Ovary (tissue), 9 donors: Measurements from ENCODE around the gene PDLIM7. TPM values are rescaled to one million over a fixed set of nuclear protein-coding genes. Genes with fewer than 3 reads are reported as not detected.
A peak's percentile ranks its signal among the peaks of the same experiment; 100 is the strongest.

ENCODE experiments used
- DNase-seq, 5 donors: peaks; one replicate each; pipeline ENCODE4 v3.0.0-alpha.2; 2019 to 2020
- H3K27ac ChIP-seq, 2 donors: fragments of 200-600 bp; one replicate each; pipeline versions ENCODE4 v1.5.1 to v1.8.0; 2019 to 2022
- H3K27me3 ChIP-seq: fragments of 200-600 bp; one replicate; pipeline ENCODE4 v1.8.0; 2022
- H3K36me3 ChIP-seq: fragments of 200-600 bp; sonication (generic); one replicate; pipeline ENCODE4 v1.5.1; 2019
- H3K4me1 ChIP-seq: one replicate; pipeline ENCODE4 v1.8.1; 2013; ENCODE audit warnings: mild to moderate bottlenecking, moderate library complexity; ENCODE audit not compliant: insufficient read depth
- H3K4me3 ChIP-seq: fragments of 200-600 bp; sonication (generic); one replicate; pipeline ENCODE4 v1.5.1; 2017
- H3K9me3 ChIP-seq, 2 donors: fragments of 200-600 bp in 1 of 2; sonication (generic) in 1 of 2; one replicate each; pipeline versions ENCODE4 v1.5.1 to v1.8.1; 2013 to 2019; ENCODE audit warnings: mild to moderate bottlenecking in 1 of 2, moderate library complexity in 1 of 2
- CTCF ChIP-seq, 3 donors: fragments of 450-650 bp in 2 of 3; fragments of 200-600 bp in 1 of 3; IDR thresholded peaks; one replicate each; pipeline versions ENCODE4 v1.5.1 to v1.8.0; 2016 to 2022; ENCODE audit warnings: antibody characterized with exemption in 3 of 3, mild to moderate bottlenecking in 1 of 3
- EP300 ChIP-seq: sonication (generic); formaldehyde crosslinking; IDR thresholded peaks from one replicate; pipeline ENCODE4 v1.6.1; 2017; ENCODE audit warnings: antibody characterized with exemption
- POLR2A ChIP-seq: fragments of 450-650 bp; IDR thresholded peaks from one replicate; pipeline ENCODE4 v1.6.1; 2017; ENCODE audit warnings: antibody characterized with exemption, mild to moderate bottlenecking, moderate library complexity
- WGBS, 3 donors: extraction: QIAGEN DNeasy Blood & Tissue Kit in 1 of 3; methylation state at CpG; one replicate each; pipeline versions ENCODE4 v1.1.5 to v1.1.7; 2013 to 2017; 5-methylcytosine and 5-hydroxymethylcytosine counted together
- intact Hi-C, 4 donors: fragments of 100-400 bp; cut with DNase I; formaldehyde crosslinking; loops; one replicate each; pipeline versions ENCODE4 v1.11.0 to v1.15.1; 2022 to 2023
- polyA plus RNA-seq, 2 donors: library from polyadenylated mRNA; stranded (reverse); fragments of 200-250 nt in 1 of 2; fragments of 350-450 nt in 1 of 2; fragmentation: Illumina TruSeq in 1 of 2; extraction: RNeasy Lipid Tissue Mini Kit (QIAGEN cat#74804) in 1 of 2; gene quantifications; one replicate each; pipeline ENCODE4 v1.2.3, GENCODE V29; 2013 to 2014
- total RNA-seq, 7 donors: library from RNA; depleted of rRNA in 2 of 7; stranded (reverse); fragments of >200 nt in 2 of 7; fragmentation: NEBNext Ultra II Directional in 3 of 7; extraction: Animal tissue kit (Norgen Biotek cat#: 25700) in 3 of 7; gene quantifications; one replicate each; pipeline versions ENCODE4 v1.1.0 to v1.2.4, GENCODE V29; 2016 to 2023
- donor health status: DM: no; HTN: no; CAD: no; lungs with moderate emphysema.
- donor health status: DM: no; HTN: no; CAD: no.
- donor health status: Bipolar disorder and iron deficiency.
- donor health status: DM: yes; HTN: yes; CAD: no.
- donor health status: DM: no; HTN: no; CAD: no.
- donor health status: DM: yes; HTN: yes; CAD: no.

Gene PDLIM7
- total and polyA plus RNA-seq, 9 donors: 25.7 to 243 (median 83.3) TPM

- no peak overlapping the region for H3K4me3 ChIP-seq
- TF ChIP-seq EP300: no peak
- TF ChIP-seq POLR2A: no peak
- TF ChIP-seq CTCF (IDR thresholded peaks at IDR 0.05): no peak
- no peaks in the 10 kb centered on the region for H3K27me3 ChIP-seq
- no peaks in the 10 kb centered on the region for H3K36me3 ChIP-seq
- intact Hi-C loops: no loop called here
- H3K27ac ChIP-seq: no peak overlapping the region
- H3K9me3 ChIP-seq: no peaks in the 10 kb centered on the region
- DNase-seq: no peak
- 82 to 85% (median 84%) methylated on average over 12 of the region's 12 CpGs for WGBS, 3 donors
- no peaks in the 10 kb centered on the region for H3K4me1 ChIP-seq
Observed at GRCh38 chr5:177524539-177524900, 27.1 kb upstream of the PDLIM7 start.

GRCh38 chr5:177523711-177524538 lies 26.5 kb upstream of the PDLIM7 start:
- no peaks in the 10 kb centered on the region for H3K27me3 ChIP-seq
- H3K4me3 ChIP-seq: no peak overlapping the region
- intact Hi-C loops: no loop called here
- DNase-seq: peak in 1 of 5 donors; percentile 6
- no peaks in the 10 kb centered on the region for H3K9me3 ChIP-seq
- H3K36me3 ChIP-seq: no peaks in the 10 kb centered on the region
- no peak for TF ChIP-seq CTCF (IDR thresholded peaks at IDR 0.05)
- no peak for TF ChIP-seq EP300
- TF ChIP-seq POLR2A: no peak
- 83 to 89% (median 87%) methylated on average over 17 to 19 of the region's 19 CpGs for WGBS, 3 donors
- no peaks in the 10 kb centered on the region for H3K4me1 ChIP-seq
- H3K27ac ChIP-seq: no peak overlapping the region

- intact Hi-C loops: no loop called here
- WGBS, 3 donors: 65 to 75% (median 75%) methylated on average over 2 of the region's 2 CpGs
- no peaks in the 10 kb centered on the region for H3K36me3 ChIP-seq
- H3K27ac ChIP-seq: no peak overlapping the region
- TF ChIP-seq CTCF (IDR thresholded peaks at IDR 0.05) (no peak), EP300 (no peak), POLR2A (no peak)
- no peak overlapping the region for H3K4me3 ChIP-seq
- no peaks in the 10 kb centered on the region for H3K27me3 ChIP-seq
- no peak for DNase-seq
- peaks cover 3% of the 10 kb centered on the region for H3K4me1 ChIP-seq
- H3K9me3 ChIP-seq: no peaks in the 10 kb centered on the region
Observed at GRCh38 chr5:177520916-177521513, 23.6 kb upstream of the PDLIM7 start.

DNA sequence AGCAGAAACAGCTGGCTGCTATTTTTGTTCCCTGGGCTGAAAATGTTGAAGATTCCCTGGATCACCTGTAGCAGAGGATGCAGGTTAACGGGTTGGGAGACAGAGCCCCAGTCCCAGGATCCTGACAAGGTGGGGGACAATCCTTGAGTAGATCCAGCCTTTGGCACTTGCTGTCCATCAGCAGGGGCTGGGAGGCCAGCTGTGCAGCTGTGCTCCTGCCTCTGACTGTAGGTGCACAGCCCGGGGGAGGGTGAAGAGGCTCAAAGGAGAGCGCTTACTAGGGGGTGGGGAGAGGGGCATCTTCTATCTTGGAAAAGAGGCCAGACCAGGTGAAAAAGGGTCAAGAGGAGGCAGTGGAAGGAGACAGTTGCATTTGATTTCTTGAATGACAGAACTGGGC lies 22.9 kb upstream of the PDLIM7 start:
- WGBS, 3 donors: 77 to 82% (median 82%) methylated on average over 3 of the region's 3 CpGs
- H3K27me3 ChIP-seq: no peaks in the 10 kb centered on the region
- peaks cover 5% of the 10 kb centered on the region for H3K4me1 ChIP-seq
- H3K4me3 ChIP-seq: no peak overlapping the region
- TF ChIP-seq CTCF (IDR thresholded peaks at IDR 0.05) (no peak), EP300 (no peak), POLR2A (no peak)
- intact Hi-C loops: no loop called here
- DNase-seq: peak in 1 of 5 donors; percentile 3
- no peaks in the 10 kb centered on the region for H3K9me3 ChIP-seq
- no peak overlapping the region for H3K27ac ChIP-seq
- no peaks in the 10 kb centered on the region for H3K36me3 ChIP-seq
